Measurements from ENCODE around the gene NPAS3. TPM values are rescaled to one million over a fixed set of nuclear protein-coding genes. Genes with fewer than 3 reads are reported as not detected.

NPAS3 gene
- total and polyA plus RNA-seq, 2 donors = 1.0 to 1.2 TPM

GRCh38 chr14:33363682-33364081 lies 425.0 kb downstream of the NPAS3 start:
- no peaks in the 10 kb centered on the region for H3K36me3 ChIP-seq (ENCODE audit: control insufficient read depth in 2 of 2, insufficient read depth in 2 of 2, low read length in 1 of 2)
- no peaks in the 10 kb centered on the region for H3K9me3 ChIP-seq (ENCODE audit: control insufficient read depth in 2 of 2, insufficient read depth in 1 of 2, low read length in 1 of 2)
- no peak for DNase-seq (ENCODE audit: low read depth in 6 of 9, low spot score in 9 of 9)
- H3K4me1 ChIP-seq (ENCODE audit: control insufficient read depth in 2 of 2, insufficient read depth in 2 of 2, low read length in 2 of 2) = no peaks in the 10 kb centered on the region
- 94% methylated on average over 3 of the region's 3 CpGs for WGBS
- H3K27ac ChIP-seq (ENCODE audit: low read depth in 1 of 2, low read length in 1 of 2) = no peak overlapping the region
- H3K4me3 ChIP-seq (ENCODE audit: low read length in 2 of 2) = no peak overlapping the region
- H3K27me3 ChIP-seq (ENCODE audit: control insufficient read depth in 2 of 2, insufficient read depth in 1 of 2, low read length in 1 of 2) = no peaks in the 10 kb centered on the region

DNA sequence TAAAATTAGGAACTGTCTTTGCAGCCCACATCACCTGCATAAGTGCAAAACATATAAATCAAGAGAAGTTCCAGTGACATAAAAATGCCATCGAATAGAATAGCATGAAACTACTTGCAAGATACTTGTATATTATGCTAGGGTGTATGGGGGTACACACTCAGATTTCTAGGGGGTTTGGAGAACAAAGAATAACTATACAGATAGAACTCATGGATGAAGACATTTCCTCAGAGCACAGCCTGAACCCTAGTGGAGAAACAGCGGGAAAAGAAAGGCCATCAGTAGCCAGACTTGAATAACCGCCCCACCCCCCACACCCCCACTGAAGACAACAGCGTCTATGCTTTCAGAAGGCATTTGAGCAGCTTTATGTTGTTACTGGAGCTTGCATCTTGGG lies 425.8 kb downstream of the NPAS3 start:
- WGBS = 71% methylated on average over 4 of the region's 4 CpGs
- H3K4me1 ChIP-seq (ENCODE audit: control insufficient read depth in 2 of 2, insufficient read depth in 2 of 2, low read length in 2 of 2) = no peaks in the 10 kb centered on the region
- no peaks in the 10 kb centered on the region for H3K27me3 ChIP-seq (ENCODE audit: control insufficient read depth in 2 of 2, insufficient read depth in 1 of 2, low read length in 1 of 2)
- no peaks in the 10 kb centered on the region for H3K9me3 ChIP-seq (ENCODE audit: control insufficient read depth in 2 of 2, insufficient read depth in 1 of 2, low read length in 1 of 2)
- DNase-seq (ENCODE audit: low read depth in 6 of 9, low spot score in 9 of 9) = no peak
- H3K36me3 ChIP-seq (ENCODE audit: control insufficient read depth in 2 of 2, insufficient read depth in 2 of 2, low read length in 1 of 2) = no peaks in the 10 kb centered on the region
- H3K27ac ChIP-seq (ENCODE audit: low read depth in 1 of 2, low read length in 1 of 2) = no peak overlapping the region
- no peak overlapping the region for H3K4me3 ChIP-seq (ENCODE audit: low read length in 2 of 2)

- Histone ChIP-seq H3K4me1 (ENCODE audit: control insufficient read depth in 2 of 2, insufficient read depth in 2 of 2, low read length in 2 of 2) (no peaks in the 10 kb centered on the region), H3K9me3 (ENCODE audit: control insufficient read depth in 2 of 2, insufficient read depth in 1 of 2, low read length in 1 of 2) (no peaks in the 10 kb centered on the region), H3K4me3 (ENCODE audit: low read length in 2 of 2) (no peak overlapping the region), H3K27me3 (ENCODE audit: control insufficient read depth in 2 of 2, insufficient read depth in 1 of 2, low read length in 1 of 2) (no peaks in the 10 kb centered on the region), H3K36me3 (ENCODE audit: control insufficient read depth in 2 of 2, insufficient read depth in 2 of 2, low read length in 1 of 2) (no peaks in the 10 kb centered on the region), H3K27ac (ENCODE audit: low read depth in 1 of 2, low read length in 1 of 2) (no peak overlapping the region)
- 93% methylated on average over 3 of the region's 3 CpGs for WGBS
- no peak for DNase-seq (ENCODE audit: low read depth in 6 of 9, low spot score in 9 of 9)
Measured at GRCh38 chr14:33369041-33369440, 430.4 kb downstream of the NPAS3 start.

- H3K27ac ChIP-seq (ENCODE audit: low read depth in 1 of 2, low read length in 1 of 2) = no peak overlapping the region
- no peak overlapping the region for H3K4me3 ChIP-seq (ENCODE audit: low read length in 2 of 2)
- no peak for DNase-seq (ENCODE audit: low read depth in 6 of 9, low spot score in 9 of 9)
- H3K27me3 ChIP-seq (ENCODE audit: control insufficient read depth in 2 of 2, insufficient read depth in 1 of 2, low read length in 1 of 2) = no peaks in the 10 kb centered on the region
- no peaks in the 10 kb centered on the region for H3K36me3 ChIP-seq (ENCODE audit: control insufficient read depth in 2 of 2, insufficient read depth in 2 of 2, low read length in 1 of 2)
- H3K4me1 ChIP-seq (ENCODE audit: control insufficient read depth in 2 of 2, insufficient read depth in 2 of 2, low read length in 2 of 2) = no peaks in the 10 kb centered on the region
- H3K9me3 ChIP-seq (ENCODE audit: control insufficient read depth in 2 of 2, insufficient read depth in 1 of 2, low read length in 1 of 2) = no peaks in the 10 kb centered on the region
Measured at GRCh38 chr14:33369972-33370371, 431.3 kb downstream of the NPAS3 start.

DNA sequence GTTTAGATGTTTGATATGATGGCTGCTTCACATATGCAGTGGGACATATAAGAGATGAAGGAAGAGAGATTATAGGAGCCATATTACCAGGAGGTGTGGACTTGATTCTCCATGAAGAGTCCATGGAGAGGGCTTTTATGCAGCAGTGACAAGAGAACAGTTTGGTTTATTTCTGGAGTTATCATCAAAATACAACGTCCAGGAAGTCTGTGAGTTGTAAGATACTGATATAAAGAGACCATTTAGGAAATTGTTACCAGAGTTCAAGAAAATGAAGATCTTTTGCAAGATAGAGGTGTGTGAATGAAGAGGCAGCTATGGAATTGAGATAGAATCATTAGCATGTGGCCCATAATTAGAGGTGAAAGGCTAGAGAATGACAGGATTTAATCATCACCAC lies 431.7 kb downstream of the NPAS3 start:
- DNase-seq (ENCODE audit: low read depth in 6 of 9, low spot score in 9 of 9) = no peak
- Histone ChIP-seq H3K27me3 (ENCODE audit: control insufficient read depth in 2 of 2, insufficient read depth in 1 of 2, low read length in 1 of 2) (no peaks in the 10 kb centered on the region), H3K27ac (ENCODE audit: low read depth in 1 of 2, low read length in 1 of 2) (no peak overlapping the region), H3K4me1 (ENCODE audit: control insufficient read depth in 2 of 2, insufficient read depth in 2 of 2, low read length in 2 of 2) (no peaks in the 10 kb centered on the region), H3K4me3 (ENCODE audit: low read length in 2 of 2) (no peak overlapping the region), H3K36me3 (ENCODE audit: control insufficient read depth in 2 of 2, insufficient read depth in 2 of 2, low read length in 1 of 2) (no peaks in the 10 kb centered on the region), H3K9me3 (ENCODE audit: control insufficient read depth in 2 of 2, insufficient read depth in 1 of 2, low read length in 1 of 2) (no peaks in the 10 kb centered on the region)
- WGBS = 24% methylated on average over 1 of the region's 1 CpG

- no peaks in the 10 kb centered on the region for H3K4me1 ChIP-seq (ENCODE audit: control insufficient read depth in 2 of 2, insufficient read depth in 2 of 2, low read length in 2 of 2)
- no peaks in the 10 kb centered on the region for H3K36me3 ChIP-seq (ENCODE audit: control insufficient read depth in 2 of 2, insufficient read depth in 2 of 2, low read length in 1 of 2)
- no peak for DNase-seq (ENCODE audit: low read depth in 6 of 9, low spot score in 9 of 9)
- no peaks in the 10 kb centered on the region for H3K9me3 ChIP-seq (ENCODE audit: control insufficient read depth in 2 of 2, insufficient read depth in 1 of 2, low read length in 1 of 2)
- WGBS = 95% methylated on average over 2 of the region's 2 CpGs
- no peaks in the 10 kb centered on the region for H3K27me3 ChIP-seq (ENCODE audit: control insufficient read depth in 2 of 2, insufficient read depth in 1 of 2, low read length in 1 of 2)
- H3K4me3 ChIP-seq (ENCODE audit: low read length in 2 of 2) = no peak overlapping the region
- H3K27ac ChIP-seq (ENCODE audit: low read depth in 1 of 2, low read length in 1 of 2) = no peak overlapping the region
Measured at GRCh38 chr14:33375196-33375595, 436.5 kb downstream of the NPAS3 start.

GRCh38 chr14:33375786-33376185 lies 437.1 kb downstream of the NPAS3 start:
- no peaks in the 10 kb centered on the region for H3K36me3 ChIP-seq (ENCODE audit: control insufficient read depth in 2 of 2, insufficient read depth in 2 of 2, low read length in 1 of 2)
- DNase-seq (ENCODE audit: low read depth in 6 of 9, low spot score in 9 of 9) = no peak
- H3K27me3 ChIP-seq (ENCODE audit: control insufficient read depth in 2 of 2, insufficient read depth in 1 of 2, low read length in 1 of 2) = no peaks in the 10 kb centered on the region
- WGBS = 98% methylated on average over 4 of the region's 4 CpGs
- no peaks in the 10 kb centered on the region for H3K4me1 ChIP-seq (ENCODE audit: control insufficient read depth in 2 of 2, insufficient read depth in 2 of 2, low read length in 2 of 2)
- H3K27ac ChIP-seq (ENCODE audit: low read depth in 1 of 2, low read length in 1 of 2) = no peak overlapping the region
- H3K4me3 ChIP-seq (ENCODE audit: low read length in 2 of 2) = no peak overlapping the region
- no peaks in the 10 kb centered on the region for H3K9me3 ChIP-seq (ENCODE audit: control insufficient read depth in 2 of 2, insufficient read depth in 1 of 2, low read length in 1 of 2)

GRCh38 chr14:33376510-33376909 lies 437.8 kb downstream of the NPAS3 start:
- no peaks in the 10 kb centered on the region for H3K36me3 ChIP-seq (ENCODE audit: control insufficient read depth in 2 of 2, insufficient read depth in 2 of 2, low read length in 1 of 2)
- WGBS = 87% methylated on average over 3 of the region's 3 CpGs
- no peaks in the 10 kb centered on the region for H3K27me3 ChIP-seq (ENCODE audit: control insufficient read depth in 2 of 2, insufficient read depth in 1 of 2, low read length in 1 of 2)
- no peaks in the 10 kb centered on the region for H3K4me1 ChIP-seq (ENCODE audit: control insufficient read depth in 2 of 2, insufficient read depth in 2 of 2, low read length in 2 of 2)
- no peak overlapping the region for H3K27ac ChIP-seq (ENCODE audit: low read depth in 1 of 2, low read length in 1 of 2)
- no peak for DNase-seq (ENCODE audit: low read depth in 6 of 9, low spot score in 9 of 9)
- H3K4me3 ChIP-seq (ENCODE audit: low read length in 2 of 2) = no peak overlapping the region
- H3K9me3 ChIP-seq (ENCODE audit: control insufficient read depth in 2 of 2, insufficient read depth in 1 of 2, low read length in 1 of 2) = no peaks in the 10 kb centered on the region

DNA sequence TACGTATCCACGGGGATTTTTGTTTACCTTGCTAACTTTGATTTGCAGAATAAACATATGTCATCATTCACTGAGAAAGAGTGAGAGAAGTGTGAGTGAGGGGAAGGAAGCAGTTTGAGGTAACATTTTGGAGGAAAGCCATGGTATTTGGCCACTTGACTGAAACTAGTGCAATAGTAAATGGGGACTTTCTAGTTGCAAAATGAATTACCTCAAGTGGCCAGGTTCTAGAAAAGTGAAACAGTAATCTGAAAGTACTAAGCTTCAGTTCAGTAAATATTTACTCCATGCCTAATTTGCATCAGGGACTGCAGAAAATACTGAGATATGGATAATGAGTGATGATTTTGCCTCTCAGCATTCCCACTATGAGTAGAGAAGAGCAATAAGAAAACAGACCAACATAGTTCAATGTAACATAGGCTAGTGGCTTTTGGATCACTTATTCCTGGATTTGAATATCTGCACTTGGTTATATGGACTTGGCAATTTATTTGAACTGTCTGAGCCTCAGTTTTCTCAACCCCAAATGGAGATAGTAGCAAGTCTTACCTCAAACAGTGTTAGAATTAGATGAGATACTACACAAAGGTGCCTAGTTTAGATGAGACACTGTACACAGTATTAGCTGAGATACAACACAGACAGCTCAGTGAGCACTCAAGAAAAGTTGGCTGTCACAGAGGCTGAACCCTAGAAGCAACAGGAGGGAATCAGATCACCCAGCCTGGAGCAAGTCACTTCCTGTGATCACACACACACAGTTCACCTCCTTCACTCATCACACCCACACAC lies 439.1 kb downstream of the NPAS3 start:
- no peaks in the 10 kb centered on the region for H3K4me1 ChIP-seq (ENCODE audit: control insufficient read depth in 2 of 2, insufficient read depth in 2 of 2, low read length in 2 of 2)
- no peak overlapping the region for H3K4me3 ChIP-seq (ENCODE audit: low read length in 2 of 2)
- DNase-seq (ENCODE audit: low read depth in 6 of 9, low spot score in 9 of 9) = peak in 1 of 9 donors; percentile 1
- H3K36me3 ChIP-seq (ENCODE audit: control insufficient read depth in 2 of 2, insufficient read depth in 2 of 2, low read length in 1 of 2) = no peaks in the 10 kb centered on the region
- H3K27me3 ChIP-seq (ENCODE audit: control insufficient read depth in 2 of 2, insufficient read depth in 1 of 2, low read length in 1 of 2) = no peaks in the 10 kb centered on the region
- WGBS = 92% methylated on average over 2 of the region's 2 CpGs
- H3K9me3 ChIP-seq (ENCODE audit: control insufficient read depth in 2 of 2, insufficient read depth in 1 of 2, low read length in 1 of 2) = no peaks in the 10 kb centered on the region
- H3K27ac ChIP-seq (ENCODE audit: low read depth in 1 of 2, low read length in 1 of 2) = no peak overlapping the region

Data from thymus (tissue), 11 donors.